Smooth muscle cell (in vitro differentiated cells): ENCODE measurements around the gene PRR14. TPM values are rescaled to one million over a fixed set of nuclear protein-coding genes. Genes with fewer than 3 reads are reported as not detected.
A peak's percentile ranks its signal among the peaks of the same experiment; 100 is the strongest.

Experiments
- DNase-seq: peaks from one replicate; lab custom pipeline; 2025; ENCODE audit not compliant: unreplicated experiment; lab: John Stamatoyannopoulos, UW
- H2AFZ ChIP-seq: fragments of 200-600 bp; sonication (generic); 2 replicates; pipeline ENCODE4 v1.6.0; 2016; ENCODE audit warnings: antibody characterized with exemption, low read depth, mild to moderate bottlenecking
- H3F3A ChIP-seq: fragments of 200-600 bp; sonication (generic); 2 replicates; pipeline ENCODE4 v1.6.0; 2017; ENCODE audit warnings: antibody characterized with exemption, low read depth
- H3K27ac ChIP-seq: fragments of 200-600 bp; sonication (generic); 2 replicates; pipeline ENCODE4 v1.5.1; 2016; ENCODE audit warnings: low read depth, mild to moderate bottlenecking
- H3K27me3 ChIP-seq: fragments of 200-600 bp; sonication (generic); 2 replicates; pipeline ENCODE4 v1.6.1; 2016; ENCODE audit warnings: low read depth, mild to moderate bottlenecking
- H3K36me3 ChIP-seq: fragments of 200-600 bp; sonication (generic); 2 replicates; pipeline ENCODE4 v1.5.1; 2016; ENCODE audit warnings: low read depth
- H3K4me1 ChIP-seq: fragments of 200-600 bp; sonication (generic); 2 replicates; pipeline ENCODE4 v1.5.1; 2016; ENCODE audit warnings: low read depth
- H3K4me2 ChIP-seq: fragments of 200-600 bp; sonication (generic); 2 replicates; pipeline ENCODE4 v1.6.0; 2016; ENCODE audit warnings: mild to moderate bottlenecking
- H3K4me3 ChIP-seq: fragments of 200-600 bp; sonication (generic); 2 replicates; pipeline ENCODE4 v1.5.1; 2016; ENCODE audit warnings: mild to moderate bottlenecking
- H3K79me2 ChIP-seq: fragments of 200-600 bp; sonication (generic); 2 replicates; pipeline ENCODE4 v1.6.0; 2016; ENCODE audit warnings: low read depth, mild to moderate bottlenecking
- H3K9ac ChIP-seq: fragments of 200-600 bp; sonication (generic); 2 replicates; pipeline ENCODE4 v1.6.0; 2016; ENCODE audit warnings: low read depth
- H3K9me3 ChIP-seq: fragments of 200-600 bp; sonication (generic); replicated peaks from 2 replicates; pipeline ENCODE4 v1.5.1; 2016; ENCODE audit warnings: low read depth
- H4K20me1 ChIP-seq: fragments of 200-600 bp; sonication (generic); 2 replicates; pipeline ENCODE4 v1.6.0; 2016; ENCODE audit warnings: low read depth
- WGBS: methylation state at CpG from one replicate; pipeline ENCODE4 v1.1.7; 2016; ENCODE audit warnings: low lambda C conversion rate; 5-methylcytosine and 5-hydroxymethylcytosine counted together
- polyA plus RNA-seq: library from polyadenylated mRNA; unstranded; fragments of >200 nt; fragmentation: Nextera tagmentation; extraction: Ambion mirVana; gene quantifications from 2 replicates; pipeline ENCODE4 v1.2.1, GENCODE V29; 2016
- total RNA-seq: library from RNA; depleted of rRNA; stranded (reverse); fragments of >200 nt; gene quantifications from 2 replicates; pipeline ENCODE4 v1.2.3, GENCODE V29; 2014
- TF ChIP-seq, protein P1 (sequence below): fragments of 200-600 bp; sonication (generic); IDR thresholded peaks from 2 replicates; pipeline ENCODE4 v1.5.1; 2017; ENCODE audit warnings: borderline replicate concordance, mild to moderate bottlenecking, antibody characterized with exemption; ENCODE audit not compliant: insufficient read depth, poor library complexity, severe bottlenecking

The PRR14 gene
- total and polyA plus RNA-seq, 2 experiments from 2014 or later, result 16.7 to 22.0 TPM

DNA sequence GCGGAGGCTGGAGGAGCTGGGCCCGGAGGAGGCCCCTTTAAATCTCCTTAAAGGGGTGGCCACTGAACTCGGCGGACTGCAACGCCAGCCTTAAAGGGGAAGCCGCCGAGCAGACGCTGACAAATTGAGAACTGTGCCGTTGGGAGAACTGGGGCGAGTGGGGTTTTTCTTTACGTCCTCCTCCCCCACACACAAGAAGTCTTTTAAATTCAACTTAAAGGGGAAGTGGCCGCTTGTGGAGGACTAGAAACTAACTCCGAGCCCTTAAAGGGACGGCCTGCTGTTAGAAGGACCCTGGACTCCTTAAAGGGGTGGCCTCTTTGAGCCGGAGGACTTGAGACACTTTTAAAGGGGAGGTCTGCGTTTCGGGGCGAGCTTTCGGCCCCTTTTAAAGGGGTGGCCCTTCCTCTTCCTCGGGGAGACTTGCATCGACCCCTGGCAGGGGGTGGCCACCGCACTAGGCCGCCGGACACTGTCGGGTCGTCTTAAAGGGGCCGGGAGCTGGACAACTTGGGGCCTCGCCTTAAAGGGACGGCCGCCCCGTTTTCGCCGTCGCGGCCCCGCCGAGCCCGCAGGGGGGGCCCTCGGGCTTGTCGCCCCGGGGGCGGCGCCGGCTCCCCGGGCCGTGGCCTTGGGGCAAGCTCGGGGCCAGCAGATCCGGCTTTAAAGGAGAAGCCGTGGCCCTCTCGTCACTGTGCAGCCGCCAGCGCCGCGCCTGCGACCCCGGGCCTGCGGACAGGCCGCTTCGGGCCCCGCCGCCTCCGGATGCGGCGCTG lies 8.2 kb downstream of the PRR14 start:
- no peak overlapping the region for H2AFZ ChIP-seq
- 0% methylated on average over 59 of the region's 64 CpGs for WGBS

DNA sequence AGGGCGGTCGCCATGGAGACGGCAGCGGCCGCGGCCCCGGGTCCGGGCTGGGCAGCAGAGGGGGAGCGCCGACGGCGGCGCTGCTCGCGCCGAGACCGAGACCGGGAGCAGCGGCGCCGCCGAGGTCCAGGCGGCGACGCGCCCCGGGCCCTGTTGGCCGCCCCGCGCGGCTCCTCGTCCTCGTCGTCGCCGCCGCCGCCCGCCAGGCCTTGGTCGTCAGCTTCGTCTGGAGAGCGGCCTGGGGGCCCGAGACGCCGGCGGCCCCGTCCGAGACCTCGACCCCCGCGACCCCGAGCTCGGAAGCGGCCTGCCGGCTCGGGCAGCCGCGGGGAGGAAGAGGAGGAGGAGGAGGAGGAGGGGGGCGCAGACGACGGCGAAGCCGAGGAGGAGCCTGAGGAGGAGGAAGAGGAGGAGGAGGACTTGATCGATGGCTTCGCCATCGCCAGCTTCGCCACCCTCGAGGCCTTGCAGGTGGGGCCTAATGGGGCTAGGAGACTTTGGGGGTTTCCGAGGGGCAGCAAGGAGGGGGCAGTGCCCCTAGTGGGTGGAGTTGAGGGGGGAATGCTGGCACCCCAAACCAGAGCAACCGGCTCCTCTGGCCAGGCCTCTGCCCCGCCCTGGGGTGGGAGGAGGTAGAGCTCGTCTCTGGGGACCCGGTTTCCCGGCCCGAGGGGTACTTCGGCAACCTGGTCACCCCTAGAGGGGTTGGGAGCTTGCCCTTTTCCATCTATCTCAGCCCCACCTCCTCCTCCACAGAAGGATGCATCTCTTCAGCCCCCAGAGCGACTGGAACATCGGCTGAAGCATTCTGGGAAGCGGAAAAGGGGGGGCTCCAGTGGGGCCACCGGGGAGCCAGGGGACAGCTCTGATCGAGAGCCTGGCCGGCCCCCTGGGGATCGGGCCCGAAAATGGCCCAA lies 9.0 kb downstream of the PRR14 start:
- H4K20me1 ChIP-seq, result peaks cover 52% of the 10 kb centered on the region
- peak overlapping the region; percentile 82 for H3K4me3 ChIP-seq
- H3K79me2 ChIP-seq, result peaks cover 41% of the 10 kb centered on the region
- H3K36me3 ChIP-seq, result peaks cover 8% of the 10 kb centered on the region
- peaks cover 13% of the 10 kb centered on the region for H3K4me1 ChIP-seq
- H3K27ac ChIP-seq, result peak overlapping the region; percentile 95
- 13% methylated on average over 54 of the region's 84 CpGs for WGBS
- no peak overlapping the region for H2AFZ ChIP-seq
- no peaks in the 10 kb centered on the region for H3K27me3 ChIP-seq
- no peaks in the 10 kb centered on the region for H3K9me3 ChIP-seq
- TF ChIP-seq, protein P1, sequence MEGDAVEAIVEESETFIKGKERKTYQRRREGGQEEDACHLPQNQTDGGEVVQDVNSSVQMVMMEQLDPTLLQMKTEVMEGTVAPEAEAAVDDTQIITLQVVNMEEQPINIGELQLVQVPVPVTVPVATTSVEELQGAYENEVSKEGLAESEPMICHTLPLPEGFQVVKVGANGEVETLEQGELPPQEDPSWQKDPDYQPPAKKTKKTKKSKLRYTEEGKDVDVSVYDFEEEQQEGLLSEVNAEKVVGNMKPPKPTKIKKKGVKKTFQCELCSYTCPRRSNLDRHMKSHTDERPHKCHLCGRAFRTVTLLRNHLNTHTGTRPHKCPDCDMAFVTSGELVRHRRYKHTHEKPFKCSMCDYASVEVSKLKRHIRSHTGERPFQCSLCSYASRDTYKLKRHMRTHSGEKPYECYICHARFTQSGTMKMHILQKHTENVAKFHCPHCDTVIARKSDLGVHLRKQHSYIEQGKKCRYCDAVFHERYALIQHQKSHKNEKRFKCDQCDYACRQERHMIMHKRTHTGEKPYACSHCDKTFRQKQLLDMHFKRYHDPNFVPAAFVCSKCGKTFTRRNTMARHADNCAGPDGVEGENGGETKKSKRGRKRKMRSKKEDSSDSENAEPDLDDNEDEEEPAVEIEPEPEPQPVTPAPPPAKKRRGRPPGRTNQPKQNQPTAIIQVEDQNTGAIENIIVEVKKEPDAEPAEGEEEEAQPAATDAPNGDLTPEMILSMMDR, result peak; percentile 4
- peaks cover 19% of the 10 kb centered on the region for H3F3A ChIP-seq
- H3K9ac ChIP-seq, result peak overlapping the region; percentile 97
- DNase-seq, result no peak
- H3K4me2 ChIP-seq, result peak overlapping the region; percentile 99

More for the DNA sequence above, 8.2 kb downstream of the PRR14 start:
- peak; percentile 86 for DNase-seq
- Histone ChIP-seq H3F3A (peaks cover 19% of the 10 kb centered on the region), H3K9me3 (no peaks in the 10 kb centered on the region), H3K36me3 (peaks cover 8% of the 10 kb centered on the region), H3K27ac (peak overlapping the region; percentile 95), H3K79me2 (peaks cover 41% of the 10 kb centered on the region), H4K20me1 (peaks cover 44% of the 10 kb centered on the region), H3K4me1 (peaks cover 13% of the 10 kb centered on the region), H3K9ac (peak overlapping the region; percentile 97), H3K4me2 (peak overlapping the region; percentile 99), H3K4me3 (peak overlapping the region; percentile 82), H3K27me3 (no peaks in the 10 kb centered on the region)
- TF ChIP-seq, protein P1, result peak; percentile 30

- no peaks in the 10 kb centered on the region for H3K27me3 ChIP-seq
- H3K4me1 ChIP-seq, result peaks cover 13% of the 10 kb centered on the region
- H3K79me2 ChIP-seq, result peaks cover 41% of the 10 kb centered on the region
- peak overlapping the region; percentile 99 for H3K4me2 ChIP-seq
- H2AFZ ChIP-seq, result no peak overlapping the region
- peaks cover 13% of the 10 kb centered on the region for H3F3A ChIP-seq
- peaks cover 61% of the 10 kb centered on the region for H4K20me1 ChIP-seq
- H3K9ac ChIP-seq, result peak overlapping the region; percentile 97
- H3K27ac ChIP-seq, result peak overlapping the region; percentile 95
- H3K9me3 ChIP-seq, result no peaks in the 10 kb centered on the region
- DNase-seq, result no peak
- TF ChIP-seq, protein P1, result no peak
- H3K4me3 ChIP-seq, result peak overlapping the region; percentile 82
- H3K36me3 ChIP-seq, result peaks cover 8% of the 10 kb centered on the region
- WGBS, result 83% methylated on average over 20 of the region's 21 CpGs
Observed at GRCh38 chr16:30660424-30661261, 9.9 kb downstream of the PRR14 start.
